CD14-positive monocyte (primary cell): ENCODE measurements around the gene PROKR1. TPM values are rescaled to one million over a fixed set of nuclear protein-coding genes. Genes with fewer than 3 reads are reported as not detected.

ENCODE experiments used
- DNase-seq, 3 donors: peaks; one replicate each; pipeline ENCODE4 v3.0.0-alpha.2; 2011 to 2022
- H2AFZ ChIP-seq: 2 replicates; pipeline ENCODE4 v1.6.0; 2012; ENCODE audit warnings: mild to moderate bottlenecking, low read depth, low read length, inconsistent platforms; ENCODE audit not compliant: insufficient read depth, poor library complexity, severe bottlenecking
- H3K27ac ChIP-seq, 2 donors: 1 replicate in 1 of 2; 2 replicates in 1 of 2; pipeline ENCODE4 v1.5.1; 2012 to 2013; ENCODE audit warnings: low read length in 2 of 2, control low read depth in 1 of 2, inconsistent platforms in 1 of 2, low read depth in 1 of 2, mild to moderate bottlenecking in 1 of 2
- H3K27me3 ChIP-seq, 2 donors: one replicate each; pipeline versions ENCODE4 v1.6.0 to v1.6.1; 2011 to 2013; ENCODE audit warnings: low read length in 2 of 2; ENCODE audit not compliant: control insufficient read depth in 2 of 2, insufficient read depth in 2 of 2
- H3K36me3 ChIP-seq, 2 donors: replicated peaks in 1 of 2; 1 replicate in 1 of 2; 2 replicates in 1 of 2; pipeline versions ENCODE4 v1.5.1 to v1.6.1; 2012 to 2013; ENCODE audit warnings: low read length in 2 of 2, control low read depth in 1 of 2, inconsistent platforms in 1 of 2, mild to moderate bottlenecking in 1 of 2; ENCODE audit not compliant: insufficient read depth in 2 of 2, control insufficient read depth in 1 of 2
- H3K4me1 ChIP-seq, 2 donors: 1 replicate in 1 of 2; 2 replicates in 1 of 2; pipeline versions ENCODE4 v1.5.1 to v1.6.1; 2012 to 2013; ENCODE audit warnings: low read length in 2 of 2, control low read depth in 1 of 2, inconsistent platforms in 1 of 2, mild to moderate bottlenecking in 1 of 2, moderate library complexity in 1 of 2; ENCODE audit not compliant: insufficient read depth in 2 of 2, control insufficient read depth in 1 of 2
- H3K4me2 ChIP-seq: replicated peaks from 2 replicates; pipeline ENCODE3; 2012; ENCODE audit warnings: low read length, moderate library complexity, mild to moderate bottlenecking; ENCODE audit not compliant: poor library complexity, severe bottlenecking; ENCODE audit errors: extremely low read depth
- H3K4me3 ChIP-seq, 3 experiments: fragments of 200-600 bp in 1 of 3; sonication (generic) in 1 of 3; replicated peaks in 1 of 3; 1 replicate in 2 of 3; 2 replicates in 1 of 3; pipeline ENCODE4 v1.5.1; 2011 to 2013; ENCODE audit warnings: low read length in 3 of 3, mild to moderate bottlenecking in 3 of 3, control low read depth in 2 of 3, low read depth in 2 of 3, inconsistent platforms in 1 of 3, moderate library complexity in 1 of 3
- H3K79me2 ChIP-seq: 2 replicates; pipeline ENCODE4 v1.6.0; 2012; ENCODE audit warnings: mild to moderate bottlenecking, control low read depth, inconsistent platforms, low read length, moderate library complexity; ENCODE audit not compliant: insufficient read depth
- H3K9ac ChIP-seq: 2 replicates; pipeline ENCODE4 v1.6.0; 2017; ENCODE audit warnings: low read length, mild to moderate bottlenecking; ENCODE audit not compliant: insufficient read depth, poor library complexity, severe bottlenecking
- H3K9me3 ChIP-seq, 2 donors: replicated peaks in 1 of 2; 1 replicate in 1 of 2; 2 replicates in 1 of 2; pipeline versions ENCODE4 v1.5.1 to v1.6.1; 2012 to 2013; ENCODE audit warnings: low read length in 2 of 2, control low read depth in 1 of 2; ENCODE audit not compliant: control insufficient read depth in 1 of 2, insufficient read depth in 1 of 2
- H4K20me1 ChIP-seq: 2 replicates; pipeline ENCODE4 v1.6.0; 2012; ENCODE audit warnings: mild to moderate bottlenecking, low read length, control low read depth, moderate library complexity; ENCODE audit not compliant: insufficient read depth
- H3K27ac Mint-ChIP-seq, 7 donors: one replicate each; pipeline ENCODE4 v1.8.0; 2020; ENCODE audit warnings: mild to moderate bottlenecking in 7 of 7, mixed read lengths in 7 of 7, moderate library complexity in 6 of 7, inconsistent platforms in 2 of 7
- H3K27me3 Mint-ChIP-seq, 3 donors: one replicate each; pipeline ENCODE4 v1.8.0; 2021 to 2022; ENCODE audit warnings: low read depth in 3 of 3, mild to moderate bottlenecking in 3 of 3, mixed read lengths in 3 of 3, moderate library complexity in 3 of 3, inconsistent platforms in 1 of 3
- H3K36me3 Mint-ChIP-seq, 2 donors: one replicate each; pipeline ENCODE4 v1.8.0; 2020; ENCODE audit warnings: mixed read lengths in 2 of 2, inconsistent platforms in 1 of 2, mild to moderate bottlenecking in 1 of 2
- H3K4me1 Mint-ChIP-seq: one replicate; pipeline ENCODE4 v1.8.0; 2020; ENCODE audit warnings: mild to moderate bottlenecking, mixed read lengths
- H3K4me3 Mint-ChIP-seq, 2 donors: one replicate each; pipeline ENCODE4 v1.8.0; 2020; ENCODE audit warnings: mild to moderate bottlenecking in 2 of 2, mixed read lengths in 2 of 2, moderate library complexity in 1 of 2
- H3K9me3 Mint-ChIP-seq, 7 donors: one replicate each; pipeline ENCODE4 v1.8.0; 2020 to 2022; ENCODE audit warnings: mixed read lengths in 7 of 7, mild to moderate bottlenecking in 6 of 7, moderate library complexity in 6 of 7, inconsistent platforms in 2 of 7
- CTCF ChIP-seq: fragments of 200-600 bp; IDR thresholded peaks from one replicate; pipeline ENCODE4 v1.8.0; 2022; ENCODE audit warnings: antibody characterized with exemption, mild to moderate bottlenecking
- WGBS: methylation state at CpG from one replicate; pipeline ENCODE4 v1.1.5; 2013; ENCODE audit warnings: missing lambda C conversion rate; ENCODE audit not compliant: insufficient coverage; 5-methylcytosine and 5-hydroxymethylcytosine counted together
- intact Hi-C, 2 donors: fragments of 100-400 bp; cut with micrococcal nuclease; formaldehyde crosslinking; loops; one replicate each; pipeline versions ENCODE4 v1.15.0 to v1.15.1; 2023
- polyA plus RNA-seq, 3 donors: library from polyadenylated mRNA; depleted of rRNA in 1 of 3; unstranded in 2 of 3; stranded (reverse) in 1 of 3; fragments of 300-500 nt in 2 of 3; fragments of >200 nt in 1 of 3; fragmentation: Illumina TruSeq in 2 of 3; gene quantifications; 1 replicate in 2 of 3; 2 replicates in 1 of 3; pipeline ENCODE4 v1.2.3, GENCODE V29; 2012 to 2021

Gene PROKR1
- polyA plus RNA-seq, 3 donors: 0.01 TPM; not detected in 2

DNA sequence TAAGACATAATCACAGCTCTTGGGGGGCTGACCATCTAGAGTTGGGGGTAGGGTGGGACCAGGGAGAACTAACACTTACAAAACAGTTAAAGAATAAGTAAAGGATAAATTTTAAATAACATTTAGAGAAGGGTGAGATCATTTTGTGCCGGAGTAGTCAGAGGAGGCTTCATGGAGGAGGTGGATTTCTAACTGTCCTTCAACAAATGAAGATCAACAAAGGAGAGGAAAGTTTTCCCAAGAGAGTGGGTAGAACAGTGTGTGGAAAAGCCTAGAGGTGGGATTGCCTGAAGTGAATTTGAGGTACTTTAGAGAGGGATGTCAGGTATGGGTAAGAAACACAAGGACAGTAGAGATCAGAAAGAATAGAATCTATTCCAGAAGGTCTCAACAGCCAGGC, 7.3 kb downstream of the PROKR1 start:
- Histone ChIP-seq H3K79me2 (no peaks in the 10 kb centered on the region), H4K20me1 (no peaks in the 10 kb centered on the region), H3K4me1 (peaks cover 12 to 14% of the 10 kb centered on the region in 2 donors), H2AFZ (no peak overlapping the region), H3K9ac (no peak overlapping the region), H3K9me3 (no peaks in the 10 kb centered on the region), H3K36me3 (no peaks in the 10 kb centered on the region), H3K27me3 (peaks cover 2 to 6% of the 10 kb centered on the region in 2 donors), H3K4me3 (no peak overlapping the region), H3K27ac (no peak overlapping the region), H3K4me2 (no peak overlapping the region)
- no CpG with 5 or more reads among the region's 1 CpG for whole genome bisulfite sequencing
- no peak for DNase-seq
- H3K4me3 Mint-ChIP-seq: no peak overlapping the region
- intact Hi-C loops: no loop called here
- TF ChIP-seq CTCF: no peak
- H3K27me3 Mint-ChIP-seq: peaks cover 9 to 18% (median 11%) of the 10 kb centered on the region in 3 donors
- H3K36me3 Mint-ChIP-seq: no peaks in the 10 kb centered on the region
- H3K9me3 Mint-ChIP-seq: peaks cover 0 to 5% (median 3%) of the 10 kb centered on the region in 7 donors
- no peak overlapping the region for H3K27ac Mint-ChIP-seq
- H3K4me1 Mint-ChIP-seq: peaks cover 20% of the 10 kb centered on the region

GRCh38 chr2:68653034-68653433, 9.7 kb downstream of the PROKR1 start:
- Mint-ChIP-seq H3K27me3 (peaks cover 4 to 7% (median 6%) of the 10 kb centered on the region in 3 donors), H3K27ac (no peak overlapping the region), H3K4me1 (peaks cover 17% of the 10 kb centered on the region), H3K4me3 (no peak overlapping the region), H3K9me3 (peaks cover 0 to 5% (median 3%) of the 10 kb centered on the region in 7 donors), H3K36me3 (no peaks in the 10 kb centered on the region)
- no peak for TF ChIP-seq CTCF
- Histone ChIP-seq H3K9me3 (no peaks in the 10 kb centered on the region), H2AFZ (no peak overlapping the region), H3K27me3 (no peaks in the 10 kb centered on the region), H4K20me1 (no peaks in the 10 kb centered on the region), H3K79me2 (no peaks in the 10 kb centered on the region), H3K27ac (no peak overlapping the region), H3K4me3 (no peak overlapping the region), H3K4me1 (peaks cover 12 to 14% of the 10 kb centered on the region in 2 donors), H3K36me3 (no peaks in the 10 kb centered on the region), H3K4me2 (no peak overlapping the region), H3K9ac (no peak overlapping the region)
- intact Hi-C loops: no loop called here
- no peak for DNase-seq
- 81% methylated on average over 4 of the region's 9 CpGs for WGBS
